ENCODE measurements around the gene ELK3. TPM values are rescaled to one million over a fixed set of nuclear protein-coding genes. Genes with fewer than 3 reads are reported as not detected.
A peak's percentile ranks its signal among the peaks of the same experiment; 100 is the strongest.

Gene ELK3
- polyA plus RNA-seq, 3 donors: 12.1 to 14.9 (median 14.6) TPM

DNA sequence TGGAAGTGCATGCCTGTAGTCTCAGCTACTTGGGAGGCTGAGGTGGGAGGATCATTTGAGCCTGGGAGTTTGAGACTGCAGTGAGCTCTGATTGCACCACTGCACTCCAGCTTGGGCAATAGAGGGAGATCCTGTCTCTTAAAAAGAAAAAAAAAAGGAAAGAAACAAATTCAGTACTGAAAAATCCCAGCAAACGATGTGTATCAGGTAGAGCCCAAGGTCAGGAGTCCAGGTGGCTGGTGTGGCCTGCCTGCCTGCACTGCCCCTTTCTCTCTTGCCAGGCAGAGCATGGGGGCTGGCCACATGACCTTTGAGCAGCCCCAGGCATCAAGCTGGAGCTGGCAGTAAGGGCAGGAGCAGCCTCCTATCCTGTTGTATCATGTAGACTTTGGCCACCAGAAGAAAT, 31.8 kb downstream of the ELK3 start:
- no peaks in the 10 kb centered on the region for H3K9me3 ChIP-seq (replicated peaks in 1 of 2; ENCODE audit: control insufficient read depth in 1 of 2, insufficient read depth in 1 of 2, low read length in 2 of 2)
- Mint-ChIP-seq H3K4me1 (peaks cover 3% of the 10 kb centered on the region), H3K27me3 (ENCODE audit: low read depth in 3 of 3) (no peaks in the 10 kb centered on the region), H3K27ac (peak overlapping the region in 2 of 7 donors; percentile 9 to 12), H3K36me3 (peaks cover 72 to 92% of the 10 kb centered on the region in 2 donors), H3K4me3 (no peak overlapping the region), H3K9me3 (peaks cover 0 to 3% (median 0%) of the 10 kb centered on the region in 7 donors)
- H3K4me3 ChIP-seq (replicated peaks in 1 of 3; ENCODE audit: low read depth in 2 of 3, low read length in 3 of 3): no peak overlapping the region
- no peak overlapping the region for H3K9ac ChIP-seq (ENCODE audit: insufficient read depth, low read length, poor library complexity, severe bottlenecking)
- no peak overlapping the region for H2AFZ ChIP-seq (ENCODE audit: insufficient read depth, low read depth, low read length, poor library complexity, severe bottlenecking)
- H3K27me3 ChIP-seq (ENCODE audit: control insufficient read depth in 2 of 2, insufficient read depth in 2 of 2, low read length in 2 of 2): no peaks in the 10 kb centered on the region
- no peak overlapping the region for H3K4me2 ChIP-seq (replicated peaks; ENCODE audit: extremely low read depth, low read length, poor library complexity, severe bottlenecking)
- DNase-seq: no peak
- H4K20me1 ChIP-seq (ENCODE audit: insufficient read depth, low read length): peaks cover 97% of the 10 kb centered on the region
- intact Hi-C loops (cut with micrococcal nuclease): no loop called here
- no peak overlapping the region for H3K27ac ChIP-seq (ENCODE audit: low read depth in 1 of 2, low read length in 2 of 2)
- peaks cover 53 to 96% of the 10 kb centered on the region in 2 donors for H3K36me3 ChIP-seq (replicated peaks in 1 of 2; ENCODE audit: control insufficient read depth in 1 of 2, insufficient read depth in 2 of 2, low read length in 2 of 2)
- WGBS (ENCODE audit: insufficient coverage): 75% methylated on average over 1 of the region's 1 CpG
- peaks cover 58% of the 10 kb centered on the region for H3K79me2 ChIP-seq (ENCODE audit: insufficient read depth, low read length)
- TF ChIP-seq, protein P1, sequence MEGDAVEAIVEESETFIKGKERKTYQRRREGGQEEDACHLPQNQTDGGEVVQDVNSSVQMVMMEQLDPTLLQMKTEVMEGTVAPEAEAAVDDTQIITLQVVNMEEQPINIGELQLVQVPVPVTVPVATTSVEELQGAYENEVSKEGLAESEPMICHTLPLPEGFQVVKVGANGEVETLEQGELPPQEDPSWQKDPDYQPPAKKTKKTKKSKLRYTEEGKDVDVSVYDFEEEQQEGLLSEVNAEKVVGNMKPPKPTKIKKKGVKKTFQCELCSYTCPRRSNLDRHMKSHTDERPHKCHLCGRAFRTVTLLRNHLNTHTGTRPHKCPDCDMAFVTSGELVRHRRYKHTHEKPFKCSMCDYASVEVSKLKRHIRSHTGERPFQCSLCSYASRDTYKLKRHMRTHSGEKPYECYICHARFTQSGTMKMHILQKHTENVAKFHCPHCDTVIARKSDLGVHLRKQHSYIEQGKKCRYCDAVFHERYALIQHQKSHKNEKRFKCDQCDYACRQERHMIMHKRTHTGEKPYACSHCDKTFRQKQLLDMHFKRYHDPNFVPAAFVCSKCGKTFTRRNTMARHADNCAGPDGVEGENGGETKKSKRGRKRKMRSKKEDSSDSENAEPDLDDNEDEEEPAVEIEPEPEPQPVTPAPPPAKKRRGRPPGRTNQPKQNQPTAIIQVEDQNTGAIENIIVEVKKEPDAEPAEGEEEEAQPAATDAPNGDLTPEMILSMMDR (IDR thresholded peaks at IDR 0.05): no peak
- no peaks in the 10 kb centered on the region for H3K4me1 ChIP-seq (ENCODE audit: control insufficient read depth in 1 of 2, insufficient read depth in 2 of 2, low read length in 2 of 2)

DNA sequence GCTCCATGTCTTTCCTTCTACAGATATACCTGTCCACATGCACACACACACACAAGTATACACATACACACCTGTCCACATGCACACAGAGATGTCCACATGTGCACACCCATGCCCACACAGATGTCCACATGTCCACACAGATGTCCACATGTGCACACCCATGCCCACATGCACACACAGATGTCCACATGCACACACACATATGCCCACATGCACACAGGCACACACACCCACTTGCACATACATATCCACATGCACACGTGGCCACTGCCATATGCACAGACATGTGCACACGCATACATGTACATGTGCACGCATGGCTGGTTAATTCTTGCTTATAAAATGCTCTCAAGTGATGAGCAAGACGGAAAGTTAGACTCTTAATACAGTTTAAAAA, 32.2 kb downstream of the ELK3 start:
- peaks cover 58% of the 10 kb centered on the region for H3K79me2 ChIP-seq (ENCODE audit: insufficient read depth, low read length)
- H4K20me1 ChIP-seq (ENCODE audit: insufficient read depth, low read length): peaks cover 97% of the 10 kb centered on the region
- H3K4me1 ChIP-seq (ENCODE audit: control insufficient read depth in 1 of 2, insufficient read depth in 2 of 2, low read length in 2 of 2): no peaks in the 10 kb centered on the region
- TF ChIP-seq, protein P1 (IDR thresholded peaks at IDR 0.05): no peak
- H3K36me3 ChIP-seq (replicated peaks in 1 of 2; ENCODE audit: control insufficient read depth in 1 of 2, insufficient read depth in 2 of 2, low read length in 2 of 2): peaks cover 56 to 96% of the 10 kb centered on the region in 2 donors
- no peak overlapping the region for H3K9ac ChIP-seq (ENCODE audit: insufficient read depth, low read length, poor library complexity, severe bottlenecking)
- Mint-ChIP-seq H3K4me1 (peaks cover 3% of the 10 kb centered on the region), H3K9me3 (no peaks in the 10 kb centered on the region), H3K27ac (peak overlapping the region in 4 of 7 donors; percentile 9 to 55 (median 28)), H3K4me3 (no peak overlapping the region), H3K27me3 (ENCODE audit: low read depth in 3 of 3) (no peaks in the 10 kb centered on the region), H3K36me3 (peaks cover 72 to 93% of the 10 kb centered on the region in 2 donors)
- H2AFZ ChIP-seq (ENCODE audit: insufficient read depth, low read depth, low read length, poor library complexity, severe bottlenecking): no peak overlapping the region
- intact Hi-C loops (cut with micrococcal nuclease): no loop called here
- 100% methylated on average over 3 of the region's 4 CpGs for WGBS (ENCODE audit: insufficient coverage)
- no peak overlapping the region for H3K4me3 ChIP-seq (replicated peaks in 1 of 3; ENCODE audit: low read depth in 2 of 3, low read length in 3 of 3)
- no peak overlapping the region for H3K4me2 ChIP-seq (replicated peaks; ENCODE audit: extremely low read depth, low read length, poor library complexity, severe bottlenecking)
- no peak for DNase-seq
- H3K27ac ChIP-seq (ENCODE audit: low read depth in 1 of 2, low read length in 2 of 2): no peak overlapping the region
- H3K27me3 ChIP-seq (ENCODE audit: control insufficient read depth in 2 of 2, insufficient read depth in 2 of 2, low read length in 2 of 2): no peaks in the 10 kb centered on the region
- no peaks in the 10 kb centered on the region for H3K9me3 ChIP-seq (replicated peaks in 1 of 2; ENCODE audit: control insufficient read depth in 1 of 2, insufficient read depth in 1 of 2, low read length in 2 of 2)

Data from CD14-positive monocyte (primary cell).